BJ (cell line): ENCODE measurements around the gene ICA1. TPM values are rescaled to one million over a fixed set of nuclear protein-coding genes. Genes with fewer than 3 reads are reported as not detected.
"Not testable (repeated sequence)": the region's sequence is repeated elsewhere in the genome, so short reads cannot be mapped to it uniquely, and the experiment has no call there.

ENCODE experiments used
- CTCF ChIA-PET: fragments of 350-600 bp; formaldehyde crosslinking; extraction: SDS; loops from one replicate; lab custom pipeline; 2021; ENCODE audit warnings: antibody characterized with exemption, inconsistent platforms; lab: Yijun Ruan, JAX
- POLR2A ChIA-PET: fragments of 300-600 bp; sonication (Branson Sonifier 250); formaldehyde crosslinking; extraction: SDS; loops from one replicate; lab custom pipeline; 2021; ENCODE audit warnings: antibody characterized with exemption; lab: Charles Lee
- DNase-seq: peaks from one replicate; pipeline ENCODE4 v3.0.0-alpha.2; 2011; ENCODE audit warnings: low read depth
- H3K27me3 ChIP-seq: 2 replicates; pipeline ENCODE4 v1.6.0; 2011; ENCODE audit warnings: low read length; ENCODE audit not compliant: control insufficient read depth, insufficient read depth
- H3K36me3 ChIP-seq: 2 replicates; pipeline ENCODE4 v1.5.1; 2011; ENCODE audit warnings: low read length; ENCODE audit not compliant: control insufficient read depth, insufficient read depth
- H3K4me3 ChIP-seq: 2 replicates; pipeline ENCODE4 v1.5.1; 2011; ENCODE audit warnings: low read depth, mild to moderate bottlenecking, control low read depth, low read length
- polyA plus RNA-seq: library from polyadenylated mRNA; depleted of rRNA; stranded (reverse); fragments of >200 nt; gene quantifications from 2 replicates; pipeline ENCODE4 v1.2.3, GENCODE V29; 2011
- TF ChIP-seq, protein P1 (sequence below): IDR thresholded peaks from 2 replicates; pipeline ENCODE4 v1.5.1; 2011; ENCODE audit warnings: low read depth, mild to moderate bottlenecking, control low read depth, inconsistent platforms, low read length, moderate library complexity; ENCODE audit not compliant: insufficient read depth

The ICA1 gene
- polyA plus RNA-seq, 1 experiment = 0.15 TPM

DNA sequence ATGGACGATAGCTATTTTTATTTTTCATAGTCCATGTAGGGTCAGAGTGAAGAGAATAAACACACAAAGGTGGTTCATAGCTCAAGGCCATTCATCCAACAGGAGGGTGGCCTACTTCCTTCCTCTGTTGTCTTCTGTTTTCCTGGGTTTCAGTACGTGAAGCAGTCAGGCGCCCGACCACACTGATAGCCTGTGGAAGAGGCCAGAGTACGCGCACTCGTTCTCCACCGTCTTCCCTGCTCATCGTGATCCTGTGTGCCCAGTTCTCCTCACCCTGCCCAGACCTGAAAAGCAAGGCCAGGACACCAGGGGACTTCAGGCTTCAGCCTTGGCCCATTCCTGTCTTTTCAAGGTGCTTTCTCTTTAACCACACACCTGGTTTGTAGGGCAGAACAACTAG, 158.7 kb downstream of the ICA1 start:
- DNase-seq = no peak
- H3K4me3 ChIP-seq = no peak overlapping the region
- ChIA-PET CTCF (no interaction called here), POLR2A (no interaction called here)
- TF ChIP-seq, protein P1, sequence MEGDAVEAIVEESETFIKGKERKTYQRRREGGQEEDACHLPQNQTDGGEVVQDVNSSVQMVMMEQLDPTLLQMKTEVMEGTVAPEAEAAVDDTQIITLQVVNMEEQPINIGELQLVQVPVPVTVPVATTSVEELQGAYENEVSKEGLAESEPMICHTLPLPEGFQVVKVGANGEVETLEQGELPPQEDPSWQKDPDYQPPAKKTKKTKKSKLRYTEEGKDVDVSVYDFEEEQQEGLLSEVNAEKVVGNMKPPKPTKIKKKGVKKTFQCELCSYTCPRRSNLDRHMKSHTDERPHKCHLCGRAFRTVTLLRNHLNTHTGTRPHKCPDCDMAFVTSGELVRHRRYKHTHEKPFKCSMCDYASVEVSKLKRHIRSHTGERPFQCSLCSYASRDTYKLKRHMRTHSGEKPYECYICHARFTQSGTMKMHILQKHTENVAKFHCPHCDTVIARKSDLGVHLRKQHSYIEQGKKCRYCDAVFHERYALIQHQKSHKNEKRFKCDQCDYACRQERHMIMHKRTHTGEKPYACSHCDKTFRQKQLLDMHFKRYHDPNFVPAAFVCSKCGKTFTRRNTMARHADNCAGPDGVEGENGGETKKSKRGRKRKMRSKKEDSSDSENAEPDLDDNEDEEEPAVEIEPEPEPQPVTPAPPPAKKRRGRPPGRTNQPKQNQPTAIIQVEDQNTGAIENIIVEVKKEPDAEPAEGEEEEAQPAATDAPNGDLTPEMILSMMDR = no peak
- no peaks in the 10 kb centered on the region for H3K36me3 ChIP-seq
- no peaks in the 10 kb centered on the region for H3K27me3 ChIP-seq

DNA sequence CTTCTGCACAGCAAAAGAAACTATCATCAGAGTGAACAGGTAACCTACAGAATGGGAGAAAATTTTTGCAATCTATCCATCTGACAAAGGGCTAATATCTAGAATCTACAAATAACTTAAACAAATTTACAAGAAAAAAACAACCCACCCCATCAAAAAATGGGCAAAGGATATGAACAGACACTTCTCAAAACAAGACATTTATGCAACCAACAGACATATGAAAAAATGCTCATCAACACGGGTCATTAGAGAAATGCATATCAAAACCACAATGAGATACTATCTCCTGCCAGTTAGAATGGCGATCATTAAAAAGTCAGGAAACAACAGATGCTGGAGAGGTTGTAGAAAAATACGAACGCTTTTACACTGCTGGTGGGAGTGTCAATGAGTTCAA, 160.7 kb downstream of the ICA1 start:
- H3K36me3 ChIP-seq, H3K4me3 ChIP-seq, DNase-seq, H3K27me3 ChIP-seq, POLR2A ChIA-PET, CTCF ChIA-PET: not testable (repeated sequence)

DNA sequence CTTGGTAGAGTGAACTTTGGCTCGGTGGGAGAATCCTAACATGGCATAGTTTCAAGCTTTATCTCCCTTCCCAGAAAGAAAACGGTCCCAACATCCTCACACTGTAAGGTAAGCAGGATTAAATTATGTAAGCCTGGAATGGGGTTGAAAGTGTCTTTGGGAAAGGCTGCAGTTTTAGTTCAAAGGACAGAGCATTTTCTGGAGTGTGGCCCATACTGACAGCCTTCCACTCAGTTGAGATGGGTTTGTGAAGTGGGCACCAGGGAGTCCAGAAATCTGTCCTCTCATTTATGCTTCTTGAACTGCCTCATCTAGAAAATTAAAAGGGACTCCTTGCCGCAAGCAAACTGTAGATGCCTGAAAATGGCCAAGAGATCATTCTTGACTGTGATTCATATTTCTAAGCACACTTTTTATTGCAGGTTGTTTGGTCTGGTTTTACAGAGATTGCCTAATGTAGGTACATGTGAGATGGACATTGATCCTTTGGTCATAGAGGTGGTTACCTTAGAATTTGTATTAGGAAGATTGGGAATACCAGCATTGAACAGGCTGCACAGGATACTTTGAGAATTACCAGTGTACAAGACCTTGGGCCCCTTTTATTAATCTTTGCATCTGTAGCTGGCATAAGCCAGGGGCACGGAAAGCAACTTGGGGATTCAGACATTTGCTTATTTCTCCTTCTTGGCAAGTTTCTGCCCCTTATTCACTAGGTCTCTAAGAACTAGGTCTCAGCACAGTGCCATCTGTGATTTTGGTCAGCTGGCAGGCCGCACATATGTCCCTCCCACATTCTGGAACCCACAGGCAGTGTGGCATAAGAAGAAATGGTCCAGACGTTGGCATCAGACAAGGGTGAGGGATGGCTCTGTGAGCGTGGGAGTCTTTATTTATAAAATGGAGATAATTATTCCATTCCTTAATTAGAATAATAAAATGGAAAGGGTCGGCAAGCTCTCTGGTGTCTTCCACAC, 167.5 kb downstream of the ICA1 start:
- ChIA-PET POLR2A (no interaction called here), CTCF (no interaction called here)
- TF ChIP-seq, protein P1 = no peak
- DNase-seq = no peak
- H3K27me3 ChIP-seq = no peaks in the 10 kb centered on the region
- H3K4me3 ChIP-seq = no peak overlapping the region
- H3K36me3 ChIP-seq = no peaks in the 10 kb centered on the region

DNA sequence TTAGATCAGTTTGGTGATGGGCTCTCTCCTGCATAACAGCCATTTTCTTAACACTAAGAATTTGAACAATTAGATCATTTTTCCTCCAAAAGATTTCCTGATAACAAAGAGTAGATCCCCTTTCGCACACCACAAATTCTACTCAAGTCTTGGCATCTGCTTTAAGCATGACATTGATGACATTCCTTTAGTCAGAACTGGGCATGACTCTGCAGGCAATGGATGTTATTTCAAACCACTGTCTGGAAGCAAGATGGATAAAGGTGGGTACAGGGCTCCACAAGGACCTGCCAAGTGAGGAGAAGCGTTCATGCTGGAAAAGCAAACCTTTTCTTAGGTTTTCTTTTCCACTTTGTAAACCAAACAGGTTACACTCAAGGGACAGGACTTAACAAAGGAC, 169.8 kb downstream of the ICA1 start:
- ChIA-PET CTCF (interaction anchor here (1.5 kb wide), 1 partner anchor 13 kb away, joined by 3 read pairs; no protein-coding TSS in a partner anchor), POLR2A (no interaction called here)
- H3K36me3 ChIP-seq = no peaks in the 10 kb centered on the region
- no peak overlapping the region for H3K4me3 ChIP-seq
- no peaks in the 10 kb centered on the region for H3K27me3 ChIP-seq
- TF ChIP-seq, protein P1 = no peak
- no peak for DNase-seq

DNA sequence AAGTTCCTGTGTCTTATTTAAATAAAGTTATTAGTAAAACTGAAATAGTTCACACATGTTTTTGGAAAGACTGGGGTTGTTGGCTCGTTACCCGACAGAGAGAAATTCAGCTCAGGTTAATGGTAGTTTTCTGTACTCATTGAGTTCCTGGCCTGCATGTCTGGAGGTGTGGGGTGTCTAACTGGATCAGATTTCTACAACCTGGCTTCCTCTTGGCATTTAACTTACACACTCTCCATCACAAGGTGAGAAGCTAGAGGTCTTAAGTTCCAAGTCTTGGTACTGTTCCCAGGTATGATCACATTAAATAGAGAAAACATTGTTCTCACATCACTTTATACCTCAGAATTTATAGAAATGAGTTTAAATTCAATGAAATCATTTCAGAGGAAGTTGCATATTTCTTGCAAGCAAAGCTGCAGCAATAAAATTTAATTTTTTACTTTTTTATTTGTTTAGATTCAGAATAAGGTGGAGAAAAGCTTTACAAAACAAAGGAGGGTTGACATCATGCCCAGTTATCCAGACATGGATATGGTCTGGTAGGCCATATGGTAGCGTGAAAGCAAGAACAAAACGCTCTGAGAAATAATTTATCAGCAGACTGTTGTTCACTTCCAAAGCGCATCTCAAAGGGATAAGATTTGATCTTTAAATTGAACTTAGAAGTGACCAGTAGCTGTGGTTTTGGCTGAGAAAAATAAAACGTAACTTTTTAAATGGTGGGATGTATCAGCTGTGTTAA, 172.8 kb downstream of the ICA1 start:
- Histone ChIP-seq H3K36me3 (0 out of 2 replicates have a peak, but pooled peaks cover 3% of the 10 kb centered on the region), H3K27me3 (no peaks in the 10 kb centered on the region), H3K4me3 (no peak overlapping the region)
- DNase-seq = no peak
- TF ChIP-seq, protein P1 = no peak
- ChIA-PET POLR2A (no interaction called here), CTCF (interaction anchor here (0.6 kb wide), 1 partner anchor 14 kb away, joined by 3 read pairs; no protein-coding TSS in a partner anchor)
